Mesenchymal stem cell (in vitro differentiated cells and primary cell): ENCODE data around the gene SLC28A1.

Experiments
- DNase-seq: peaks from one replicate; pipeline ENCODE4 v3.0.0-alpha.2; 2013
- H2AFZ ChIP-seq: one replicate; pipeline ENCODE4 v1.6.1; 2013; ENCODE audit warnings: low read depth, mild to moderate bottlenecking, control low read depth, inconsistent platforms, low read length, moderate library complexity
- H2AK5ac ChIP-seq: 2 replicates; pipeline ENCODE4 v1.6.1; 2013; ENCODE audit warnings: low read length, moderate library complexity, mild to moderate bottlenecking, inconsistent platforms; ENCODE audit not compliant: severe bottlenecking
- H2BK120ac ChIP-seq: one replicate; pipeline ENCODE4 v1.6.1; 2013; ENCODE audit warnings: low read depth, mild to moderate bottlenecking, inconsistent platforms, low read length, moderate library complexity
- H2BK12ac ChIP-seq, 2 experiments: one replicate each; pipeline ENCODE4 v1.6.1; 2013; ENCODE audit warnings: inconsistent platforms in 2 of 2, low read length in 2 of 2, mild to moderate bottlenecking in 2 of 2, moderate library complexity in 2 of 2, control low read depth in 1 of 2
- H2BK15ac ChIP-seq: one replicate; pipeline ENCODE4 v1.6.1; 2013; ENCODE audit warnings: mild to moderate bottlenecking, low read depth, inconsistent platforms; ENCODE audit not compliant: poor library complexity, severe bottlenecking
- H2BK5ac ChIP-seq: 2 replicates; pipeline ENCODE4 v1.6.1; 2013; ENCODE audit warnings: low read depth, mild to moderate bottlenecking, low read length, control low read depth, inconsistent platforms; ENCODE audit not compliant: poor library complexity, severe bottlenecking
- H3K14ac ChIP-seq, 2 experiments: one replicate each; pipeline ENCODE4 v1.6.1; 2013; ENCODE audit warnings: inconsistent platforms in 2 of 2, low read length in 2 of 2, control low read depth in 1 of 2, mild to moderate bottlenecking in 1 of 2, moderate library complexity in 1 of 2
- H3K18ac ChIP-seq, 2 experiments: one replicate each; pipeline ENCODE4 v1.6.1; 2013; ENCODE audit warnings: inconsistent platforms in 2 of 2, low read length in 2 of 2, control low read depth in 1 of 2, low read depth in 1 of 2, mild to moderate bottlenecking in 1 of 2
- H3K23ac ChIP-seq, 2 experiments: one replicate each; pipeline ENCODE4 v1.6.1; 2013; ENCODE audit warnings: inconsistent platforms in 2 of 2, low read length in 2 of 2, mild to moderate bottlenecking in 2 of 2, moderate library complexity in 2 of 2, control low read depth in 1 of 2
- H3K27ac ChIP-seq: 2 replicates; pipeline ENCODE4 v1.5.1; 2013; ENCODE audit warnings: mild to moderate bottlenecking, moderate library complexity, low read length, control low read depth, inconsistent platforms; ENCODE audit not compliant: poor library complexity, severe bottlenecking
- H3K27me3 ChIP-seq, 2 experiments: 2 replicates each; pipeline versions ENCODE4 v1.6.1 to v1.7.0; 2013; ENCODE audit warnings: low read length in 2 of 2, mild to moderate bottlenecking in 2 of 2, moderate library complexity in 2 of 2, control low read depth in 1 of 2, inconsistent platforms in 1 of 2; ENCODE audit not compliant: control insufficient read depth in 1 of 2, insufficient read depth in 1 of 2
- H3K36me3 ChIP-seq, 2 experiments: 2 replicates each; pipeline versions ENCODE4 v1.6.1 to v1.7.0; 2013; ENCODE audit warnings: low read length in 2 of 2, control low read depth in 1 of 2, inconsistent platforms in 1 of 2, low read depth in 1 of 2, mild to moderate bottlenecking in 1 of 2; ENCODE audit not compliant: insufficient read depth in 2 of 2, control insufficient read depth in 1 of 2
- H3K4ac ChIP-seq, 2 experiments: one replicate each; pipeline ENCODE4 v1.6.1; 2013; ENCODE audit warnings: inconsistent platforms in 2 of 2, low read length in 2 of 2, mild to moderate bottlenecking in 2 of 2, moderate library complexity in 2 of 2, control low read depth in 1 of 2, low read depth in 1 of 2
- H3K4me1 ChIP-seq: 2 replicates; pipeline ENCODE4 v1.6.1; 2013; ENCODE audit warnings: low read depth, low read length, control low read depth; ENCODE audit not compliant: control insufficient read depth, insufficient read depth
- H3K4me2 ChIP-seq: 2 replicates; pipeline ENCODE4 v1.6.1; 2013; ENCODE audit warnings: low read length, mild to moderate bottlenecking, inconsistent platforms; ENCODE audit not compliant: poor library complexity, severe bottlenecking
- H3K4me3 ChIP-seq, 2 experiments: 2 replicates each; pipeline versions ENCODE4 v1.5.1 to v1.7.0; 2013; ENCODE audit warnings: low read length in 2 of 2, mild to moderate bottlenecking in 2 of 2, control low read depth in 1 of 2, low read depth in 1 of 2; ENCODE audit not compliant: insufficient read depth in 1 of 2
- H3K79me1 ChIP-seq: replicated peaks from 2 replicates; pipeline ENCODE4 v1.6.1; 2013; ENCODE audit warnings: mild to moderate bottlenecking, control low read depth, low read length, inconsistent platforms; ENCODE audit not compliant: poor library complexity, severe bottlenecking
- H3K9ac ChIP-seq: 2 replicates; pipeline ENCODE4 v1.7.0; 2013; ENCODE audit warnings: mild to moderate bottlenecking, low read length, moderate library complexity
- H3K9me3 ChIP-seq: 2 replicates; pipeline ENCODE4 v1.7.0; 2013; ENCODE audit warnings: mild to moderate bottlenecking, low read length; ENCODE audit not compliant: control insufficient read depth
- H4K8ac ChIP-seq: one replicate; pipeline ENCODE4 v1.6.1; 2013; ENCODE audit warnings: inconsistent platforms, mild to moderate bottlenecking, low read length, moderate library complexity
- H4K91ac ChIP-seq: one replicate; pipeline ENCODE4 v1.6.1; 2013; ENCODE audit warnings: mild to moderate bottlenecking, low read length, inconsistent platforms
- whole genome bisulfite sequencing: methylation state at CpG from one replicate; pipeline ENCODE4 v1.1.7; 2013; ENCODE audit warnings: mixed read lengths; 5-methylcytosine and 5-hydroxymethylcytosine counted together

SLC28A1 gene

DNA sequence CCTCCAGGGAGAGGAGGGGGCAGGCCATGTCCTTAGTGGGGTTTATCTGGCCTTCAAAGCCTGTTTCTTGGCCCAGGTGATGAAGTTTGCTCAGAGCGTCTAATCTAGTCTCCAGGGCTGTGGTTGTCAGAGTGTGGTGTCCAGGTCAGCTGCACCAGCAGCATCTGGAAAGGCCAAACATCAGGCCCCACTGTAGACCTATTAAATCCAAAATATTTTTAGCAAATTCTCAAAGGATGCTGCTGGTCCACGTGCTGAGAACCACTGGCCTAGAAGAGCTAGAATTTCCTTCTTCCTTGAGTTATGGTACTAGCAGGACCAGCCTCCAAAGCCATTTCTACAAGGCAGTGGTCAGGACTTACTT lies 28.9 kb downstream of the SLC28A1 start:
- H3K36me3 ChIP-seq, result no peaks in the 10 kb centered on the region
- no peak overlapping the region for H3K14ac ChIP-seq
- peak overlapping the region in 1 of 2 experiments; percentile 45 for H3K18ac ChIP-seq
- no peak overlapping the region for H2BK15ac ChIP-seq
- H3K9ac ChIP-seq, result peak overlapping the region; percentile 23
- WGBS, result 90% methylated on average over 2 of the region's 2 CpGs
- no peaks in the 10 kb centered on the region for H3K9me3 ChIP-seq
- no peak overlapping the region for H4K8ac ChIP-seq
- no peak overlapping the region for H3K4ac ChIP-seq
- no peak overlapping the region for H3K4me3 ChIP-seq
- DNase-seq, result no peak
- no peak overlapping the region for H3K23ac ChIP-seq
- H2BK12ac ChIP-seq, result peak overlapping the region in 1 of 2 experiments; percentile 14
- no peak overlapping the region for H3K27ac ChIP-seq
- H3K4me1 ChIP-seq, result peaks cover 33% of the 10 kb centered on the region
- H3K79me1 ChIP-seq, result no peaks in the 10 kb centered on the region
- H3K4me2 ChIP-seq, result no peak overlapping the region
- H2AK5ac ChIP-seq, result peak overlapping the region; percentile 78
- H3K27me3 ChIP-seq, result no peaks in the 10 kb centered on the region
- H2BK120ac ChIP-seq, result no peak overlapping the region
- no peak overlapping the region for H2BK5ac ChIP-seq
- H4K91ac ChIP-seq, result no peak overlapping the region
- no peak overlapping the region for H2AFZ ChIP-seq

DNA sequence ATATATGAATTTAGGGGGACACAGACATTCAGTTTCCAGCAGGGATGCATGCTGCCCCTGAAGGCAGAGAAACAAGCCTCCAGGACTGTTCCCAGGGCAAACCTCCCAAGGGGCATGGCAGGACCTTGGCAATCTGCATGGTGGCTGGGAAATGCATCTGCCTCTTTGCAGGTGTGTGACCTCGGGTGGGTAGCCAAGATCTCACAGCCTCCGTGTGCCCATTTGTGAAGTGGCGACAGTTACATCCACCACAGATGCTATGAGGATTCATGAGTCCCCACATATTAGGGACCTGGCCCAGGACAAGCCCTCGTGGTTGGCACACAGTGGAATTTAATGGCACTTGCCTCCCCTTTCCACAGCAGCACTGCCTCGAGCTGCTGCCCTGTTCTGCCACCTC lies 29.9 kb downstream of the SLC28A1 start:
- Histone ChIP-seq H3K36me3 (no peaks in the 10 kb centered on the region), H3K79me1 (no peaks in the 10 kb centered on the region)
- DNase-seq, result no peak

DNA sequence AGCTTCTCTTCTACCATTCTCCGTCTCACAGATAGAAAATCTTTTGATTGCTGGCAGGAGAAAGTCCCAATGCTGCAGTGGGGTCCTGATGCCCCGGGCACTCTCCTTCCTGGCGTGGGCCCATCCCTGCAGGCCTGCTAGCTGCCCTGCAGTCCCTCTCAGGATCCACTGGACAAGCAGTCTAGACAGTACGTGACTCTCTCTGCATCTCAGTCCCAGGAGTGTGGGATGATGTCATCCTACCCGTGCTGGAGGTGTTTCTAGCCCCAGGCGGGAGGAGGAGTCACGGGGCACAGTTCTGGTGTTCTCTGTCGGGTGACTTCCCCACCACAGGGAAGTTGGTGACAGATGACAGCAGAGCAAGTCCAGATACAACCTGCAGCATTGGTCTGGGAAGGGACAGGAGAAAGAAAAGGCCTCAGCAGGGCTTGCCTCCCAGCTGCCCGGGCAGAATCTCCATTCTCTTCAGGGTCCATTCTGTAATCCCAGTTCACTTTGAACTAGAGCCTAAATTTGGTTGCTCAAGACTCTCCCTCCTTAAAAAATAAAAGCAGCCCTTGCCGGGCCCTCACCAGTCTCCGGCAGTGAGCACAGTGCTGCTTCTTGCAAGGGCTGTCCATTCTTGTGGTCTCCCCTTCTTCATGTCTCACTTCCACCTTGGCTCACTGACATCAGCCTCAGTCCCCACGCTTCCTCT lies 30.6 kb downstream of the SLC28A1 start:
- H2AK5ac ChIP-seq, result no peak overlapping the region
- no peak overlapping the region for H3K4me2 ChIP-seq
- no peaks in the 10 kb centered on the region for H3K27me3 ChIP-seq
- no peak overlapping the region for H2BK120ac ChIP-seq
- no peak overlapping the region for H2BK15ac ChIP-seq
- 54% methylated on average over 12 of the region's 12 CpGs for WGBS
- no peaks in the 10 kb centered on the region for H3K9me3 ChIP-seq
- H3K9ac ChIP-seq, result peak overlapping the region; percentile 50
- H2BK12ac ChIP-seq, result peak overlapping the region in 1 of 2 experiments; percentile 12
- peak overlapping the region; percentile 40 for H2AFZ ChIP-seq
- H3K18ac ChIP-seq, result peak overlapping the region in 1 of 2 experiments; percentile 52
- H3K79me1 ChIP-seq, result no peaks in the 10 kb centered on the region
- no peak overlapping the region for H3K4ac ChIP-seq
- peak overlapping the region; percentile 8 for H3K27ac ChIP-seq
- H2BK5ac ChIP-seq, result no peak overlapping the region
- peak; percentile 93 for DNase-seq
- no peak overlapping the region for H3K23ac ChIP-seq
- H3K14ac ChIP-seq, result peak overlapping the region in 1 of 2 experiments; percentile 23
- no peak overlapping the region for H4K91ac ChIP-seq
- peak overlapping the region; percentile 3 for H4K8ac ChIP-seq
- H3K36me3 ChIP-seq, result no peaks in the 10 kb centered on the region
- H3K4me1 ChIP-seq, result peaks cover 27% of the 10 kb centered on the region
- H3K4me3 ChIP-seq, result peak overlapping the region in 1 of 2 experiments; percentile 33

More for the DNA sequence above, 29.9 kb downstream of the SLC28A1 start:
- H3K9me3 ChIP-seq, result no peaks in the 10 kb centered on the region
- H2BK5ac ChIP-seq, result no peak overlapping the region
- peaks cover 27% of the 10 kb centered on the region for H3K4me1 ChIP-seq
- H2BK15ac ChIP-seq, result no peak overlapping the region
- peak overlapping the region; percentile 8 for H3K27ac ChIP-seq
- H2AK5ac ChIP-seq, result peak overlapping the region; percentile 54
- H3K4ac ChIP-seq, result no peak overlapping the region
- 95% methylated on average over 4 of the region's 5 CpGs for WGBS
- H4K8ac ChIP-seq, result peak overlapping the region; percentile 52
- peak overlapping the region in 1 of 2 experiments; percentile 30 for H3K14ac ChIP-seq
- no peak overlapping the region for H2AFZ ChIP-seq
- H3K27me3 ChIP-seq, result no peaks in the 10 kb centered on the region
- H3K4me3 ChIP-seq, result peak overlapping the region in 1 of 2 experiments; percentile 33
- H3K9ac ChIP-seq, result peak overlapping the region; percentile 50
- no peak overlapping the region for H4K91ac ChIP-seq
- no peak overlapping the region for H3K23ac ChIP-seq
- H2BK12ac ChIP-seq, result no peak overlapping the region
- peak overlapping the region in 1 of 2 experiments; percentile 64 for H3K18ac ChIP-seq
- H3K4me2 ChIP-seq, result no peak overlapping the region
- no peak overlapping the region for H2BK120ac ChIP-seq

DNA sequence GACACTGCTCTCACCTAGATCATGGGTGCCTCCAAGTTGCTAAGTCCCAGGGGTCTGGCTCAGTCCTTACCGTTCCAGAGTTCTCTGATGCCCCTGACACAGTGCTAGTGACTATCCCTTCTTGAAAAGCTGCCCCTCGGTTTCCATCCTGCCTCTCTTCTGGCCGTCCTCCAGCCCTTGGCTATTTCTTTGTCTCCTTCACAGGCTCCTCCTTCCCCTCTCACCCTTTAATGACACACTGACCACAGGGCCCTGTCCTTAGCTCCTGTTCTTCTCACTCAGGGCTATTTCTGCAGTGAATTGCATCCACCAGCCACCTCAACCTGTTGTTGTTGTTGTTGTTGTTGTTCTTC lies 31.1 kb downstream of the SLC28A1 start:
- Histone ChIP-seq H3K27me3 (no peaks in the 10 kb centered on the region), H3K18ac (peak overlapping the region in 1 of 2 experiments; percentile 52), H2BK12ac (peak overlapping the region in 1 of 2 experiments; percentile 12), H3K23ac (no peak overlapping the region), H4K8ac (no peak overlapping the region), H3K4me1 (peaks cover 27% of the 10 kb centered on the region), H2BK5ac (no peak overlapping the region), H2AFZ (no peak overlapping the region), H3K4me2 (no peak overlapping the region), H4K91ac (no peak overlapping the region), H3K36me3 (no peaks in the 10 kb centered on the region), H2BK15ac (no peak overlapping the region), H2AK5ac (no peak overlapping the region), H3K14ac (peak overlapping the region in 1 of 2 experiments; percentile 23), H3K27ac (peak overlapping the region; percentile 5), H3K9me3 (no peaks in the 10 kb centered on the region), H3K4me3 (peak overlapping the region in 1 of 2 experiments; percentile 33), H3K4ac (no peak overlapping the region), H2BK120ac (no peak overlapping the region), H3K79me1 (no peaks in the 10 kb centered on the region), H3K9ac (peak overlapping the region; percentile 50)
- WGBS, result 79% methylated on average over 3 of the region's 3 CpGs
- peak; percentile 7 for DNase-seq
